IgD-negative memory B cell (primary cell): Measurements from ENCODE around the gene TEKT2. TPM values are rescaled to one million over a fixed set of nuclear protein-coding genes. Genes with fewer than 3 reads are reported as not detected.

ENCODE experiments used
- polyA plus RNA-seq: library from polyadenylated mRNA; unstranded; fragments of 300-500 nt; fragmentation: Illumina TruSeq; gene quantifications from one replicate; pipeline ENCODE4 v1.2.3, GENCODE V29; 2021

TEKT2 gene
- polyA plus RNA-seq, 1 donor from 2014 or later = not detected

Other genes with a start within 250 kb of the TEKT2 start
- 6.2 TPM for gene AGO1, start 200.9 kb upstream of the TEKT2 start, polyA plus RNA-seq
- 13.1 TPM for gene AGO3, start 153.0 kb upstream of the TEKT2 start, polyA plus RNA-seq
- gene ADPRS, start 4.8 kb downstream of the TEKT2 start, polyA plus RNA-seq = 29.7 TPM
- gene COL8A2, start 41.1 kb downstream of the TEKT2 start, polyA plus RNA-seq = not detected
- gene TRAPPC3, start 65.4 kb downstream of the TEKT2 start, polyA plus RNA-seq = 101 TPM
- 11.4 TPM for gene MAP7D1, start 72.1 kb downstream of the TEKT2 start, polyA plus RNA-seq
- gene THRAP3, start 140.3 kb downstream of the TEKT2 start, polyA plus RNA-seq = 97.9 TPM
- gene SH3D21, start 222.3 kb downstream of the TEKT2 start, polyA plus RNA-seq = 0.46 TPM
- gene EVA1B, start 239.6 kb downstream of the TEKT2 start, polyA plus RNA-seq = not detected